ENCODE results near the gene FMC1.

FMC1 gene

DNA sequence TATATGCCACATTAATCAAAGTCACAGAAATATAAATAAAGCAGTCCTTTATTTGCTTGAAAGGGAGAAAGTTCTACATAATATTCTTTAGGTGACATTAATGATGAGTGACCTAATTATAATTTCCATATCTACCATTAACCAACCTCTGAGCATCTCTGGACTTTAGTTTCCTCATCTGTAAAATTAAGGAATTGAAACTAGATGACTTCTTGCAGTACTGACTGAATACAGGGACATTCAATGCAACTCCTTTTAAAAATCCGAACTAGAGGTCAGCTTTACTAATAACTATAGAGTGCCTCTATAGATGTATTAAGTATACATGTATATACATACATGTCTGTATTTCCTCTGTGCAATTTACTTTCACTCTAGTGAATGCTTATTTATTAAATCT, 3.9 kb downstream of the FMC1 start:
- Histone ChIP-seq H4K20me1 (ENCODE audit: insufficient read depth, low read length, poor library complexity, severe bottlenecking) (no peaks in the 10 kb centered on the region), H3F3A (ENCODE audit: low read depth) (peaks cover 4% of the 10 kb centered on the region; the same call in 1 of the 2 replicates), H3K9me2 (replicated peaks; ENCODE audit: low read depth, low read length) (no peaks in the 10 kb centered on the region), H3K9ac (ENCODE audit: low read depth, low read length, poor library complexity, severe bottlenecking) (no peak overlapping the region), H3K79me2 (ENCODE audit: insufficient read depth, low read length) (peaks cover 34% of the 10 kb centered on the region), H3K4me2 (ENCODE audit: low read depth, low read length, poor library complexity, severe bottlenecking) (no peak overlapping the region), H3K4me1 (ENCODE audit: insufficient read depth, low read length, poor library complexity, severe bottlenecking) (peaks cover 11% of the 10 kb centered on the region), H2AFZ (ENCODE audit: low read length) (no peak overlapping the region), H3K36me3 (ENCODE audit: insufficient read depth, low read length) (peaks cover 7% of the 10 kb centered on the region; the same call in 1 of the 2 replicates), H3K9me3 (ENCODE audit: insufficient read depth, low read depth, low read length) (no peaks in the 10 kb centered on the region), H3K27me3 (ENCODE audit: insufficient read depth, low read length, poor library complexity, severe bottlenecking) (no peaks in the 10 kb centered on the region), H3K4me3 (ENCODE audit: low read length, poor library complexity, severe bottlenecking) (no peak overlapping the region)
- no peak for TF ChIP-seq EZH2phosphoT487 (IDR thresholded peaks at IDR 0.05; ENCODE audit: borderline replicate concordance)
- TF ChIP-seq, protein P1, sequence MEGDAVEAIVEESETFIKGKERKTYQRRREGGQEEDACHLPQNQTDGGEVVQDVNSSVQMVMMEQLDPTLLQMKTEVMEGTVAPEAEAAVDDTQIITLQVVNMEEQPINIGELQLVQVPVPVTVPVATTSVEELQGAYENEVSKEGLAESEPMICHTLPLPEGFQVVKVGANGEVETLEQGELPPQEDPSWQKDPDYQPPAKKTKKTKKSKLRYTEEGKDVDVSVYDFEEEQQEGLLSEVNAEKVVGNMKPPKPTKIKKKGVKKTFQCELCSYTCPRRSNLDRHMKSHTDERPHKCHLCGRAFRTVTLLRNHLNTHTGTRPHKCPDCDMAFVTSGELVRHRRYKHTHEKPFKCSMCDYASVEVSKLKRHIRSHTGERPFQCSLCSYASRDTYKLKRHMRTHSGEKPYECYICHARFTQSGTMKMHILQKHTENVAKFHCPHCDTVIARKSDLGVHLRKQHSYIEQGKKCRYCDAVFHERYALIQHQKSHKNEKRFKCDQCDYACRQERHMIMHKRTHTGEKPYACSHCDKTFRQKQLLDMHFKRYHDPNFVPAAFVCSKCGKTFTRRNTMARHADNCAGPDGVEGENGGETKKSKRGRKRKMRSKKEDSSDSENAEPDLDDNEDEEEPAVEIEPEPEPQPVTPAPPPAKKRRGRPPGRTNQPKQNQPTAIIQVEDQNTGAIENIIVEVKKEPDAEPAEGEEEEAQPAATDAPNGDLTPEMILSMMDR (conservative IDR thresholded peaks at IDR 0.05; ENCODE audit: low read length) = no peak

DNA sequence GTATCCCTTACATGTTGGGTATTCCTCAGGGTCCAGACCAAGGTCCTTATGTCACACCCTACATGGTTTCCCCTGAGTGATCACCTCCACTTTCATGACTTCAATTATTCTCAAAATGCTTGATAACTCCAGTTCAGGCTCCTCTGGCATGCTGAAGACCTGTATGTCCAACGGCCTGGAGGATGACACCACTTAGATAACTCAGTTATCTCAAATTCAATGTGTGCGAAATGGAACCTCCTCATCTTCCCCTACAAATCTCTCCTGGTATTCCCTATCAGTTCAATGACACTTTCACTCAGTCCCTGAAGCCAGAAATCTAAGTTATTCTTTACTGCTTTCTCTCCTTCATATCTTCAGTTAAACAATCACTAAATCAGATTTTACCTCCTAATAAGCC, 9.9 kb downstream of the FMC1 start:
- Histone ChIP-seq H3K9ac (ENCODE audit: low read depth, low read length, poor library complexity, severe bottlenecking) (no peak overlapping the region), H3K27me3 (ENCODE audit: insufficient read depth, low read length, poor library complexity, severe bottlenecking) (no peaks in the 10 kb centered on the region), H3K9me2 (replicated peaks; ENCODE audit: low read depth, low read length) (no peaks in the 10 kb centered on the region), H3K79me2 (ENCODE audit: insufficient read depth, low read length) (no peaks in the 10 kb centered on the region), H2AFZ (ENCODE audit: low read length) (no peak overlapping the region), H3F3A (ENCODE audit: low read depth) (no peaks in the 10 kb centered on the region), H3K4me3 (ENCODE audit: low read length, poor library complexity, severe bottlenecking) (no peak overlapping the region), H3K4me1 (ENCODE audit: insufficient read depth, low read length, poor library complexity, severe bottlenecking) (no peaks in the 10 kb centered on the region), H3K36me3 (ENCODE audit: insufficient read depth, low read length) (peaks cover 7% of the 10 kb centered on the region; the same call in 1 of the 2 replicates), H4K20me1 (ENCODE audit: insufficient read depth, low read length, poor library complexity, severe bottlenecking) (no peaks in the 10 kb centered on the region), H3K4me2 (ENCODE audit: low read depth, low read length, poor library complexity, severe bottlenecking) (no peak overlapping the region), H3K9me3 (ENCODE audit: insufficient read depth, low read depth, low read length) (no peaks in the 10 kb centered on the region)
- TF ChIP-seq, protein P1 (conservative IDR thresholded peaks at IDR 0.05; ENCODE audit: low read length) = no peak
- no peak for TF ChIP-seq EZH2phosphoT487 (IDR thresholded peaks at IDR 0.05; ENCODE audit: borderline replicate concordance)

DNA sequence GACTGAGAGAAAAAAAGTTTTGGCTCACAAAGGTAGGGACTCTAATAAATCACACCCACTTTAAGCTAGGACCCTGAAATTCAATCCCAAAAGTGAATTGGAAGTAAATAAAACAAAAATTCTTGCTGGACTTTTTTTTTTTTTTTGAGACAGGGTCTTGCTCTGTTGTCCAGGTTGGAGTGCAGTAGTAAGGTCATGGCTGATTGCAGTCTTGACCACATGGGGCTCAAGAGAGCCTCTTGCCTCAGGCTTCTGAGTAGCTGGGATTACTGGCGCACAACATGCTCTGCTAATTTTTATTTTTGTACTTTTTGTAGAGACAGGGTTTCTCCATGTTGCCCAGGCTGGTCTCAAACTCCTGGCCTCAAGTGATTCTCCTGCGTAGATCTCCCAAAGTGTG, 13.6 kb downstream of the FMC1 start:
- Histone ChIP-seq H3K4me2 (ENCODE audit: low read depth, low read length, poor library complexity, severe bottlenecking) (no peak overlapping the region), H2AFZ (ENCODE audit: low read length) (no peak overlapping the region), H3K9me3 (ENCODE audit: insufficient read depth, low read depth, low read length) (no peaks in the 10 kb centered on the region), H3K4me3 (ENCODE audit: low read length, poor library complexity, severe bottlenecking) (no peak overlapping the region), H3K79me2 (ENCODE audit: insufficient read depth, low read length) (peaks cover 14% of the 10 kb centered on the region), H3F3A (ENCODE audit: low read depth) (peaks cover 7% of the 10 kb centered on the region), H3K4me1 (ENCODE audit: insufficient read depth, low read length, poor library complexity, severe bottlenecking) (peaks cover 4% of the 10 kb centered on the region), H3K27me3 (ENCODE audit: insufficient read depth, low read length, poor library complexity, severe bottlenecking) (no peaks in the 10 kb centered on the region), H4K20me1 (ENCODE audit: insufficient read depth, low read length, poor library complexity, severe bottlenecking) (no peaks in the 10 kb centered on the region), H3K9ac (ENCODE audit: low read depth, low read length, poor library complexity, severe bottlenecking) (no peak overlapping the region), H3K9me2 (replicated peaks; ENCODE audit: low read depth, low read length) (no peaks in the 10 kb centered on the region), H3K36me3 (ENCODE audit: insufficient read depth, low read length) (no peaks in the 10 kb centered on the region)
- no peak for TF ChIP-seq EZH2phosphoT487 (IDR thresholded peaks at IDR 0.05; ENCODE audit: borderline replicate concordance)
- TF ChIP-seq, protein P1 (conservative IDR thresholded peaks at IDR 0.05; ENCODE audit: low read length) = 0 out of 2 replicates have a peak, but pooled peaks have one; percentile 9
